Adrenal gland (tissue), 12 donors: ENCODE measurements around the gene SLC24A3. TPM values are rescaled to one million over a fixed set of nuclear protein-coding genes. Genes with fewer than 3 reads are reported as not detected.

Source experiments
- DNase-seq, 7 donors: peaks; one replicate each; pipeline ENCODE4 v3.0.0-alpha.2; 2019 to 2020
- H3K27ac ChIP-seq, 5 donors: fragments of 200-600 bp; sonication (generic) in 4 of 5; 1 replicate in 3 of 5; 2 replicates in 2 of 5; pipeline versions ENCODE4 v1.5.1 to v1.8.0; 2016 to 2020; ENCODE audit warnings: mild to moderate bottlenecking in 1 of 5
- H3K27me3 ChIP-seq: fragments of 200-600 bp; 2 replicates; pipeline ENCODE4 v1.8.0; 2021
- H3K36me3 ChIP-seq, 2 donors: fragments of 200-600 bp; replicated peaks in 1 of 2; 1 replicate in 1 of 2; 2 replicates in 1 of 2; pipeline versions ENCODE4 v1.5.1 to v1.8.0; 2018 to 2022
- H3K4me1 ChIP-seq, 2 donors: fragments of 200-600 bp; replicated peaks in 1 of 2; 1 replicate in 1 of 2; 2 replicates in 1 of 2; pipeline versions ENCODE4 v1.5.1 to v1.8.0; 2018 to 2021
- H3K4me3 ChIP-seq, 4 donors: fragments of 200-600 bp; sonication (generic) in 3 of 4; one replicate each; pipeline ENCODE4 v1.5.1; 2016 to 2018
- H3K9me3 ChIP-seq, 3 donors: fragments of 200-600 bp; sonication (generic) in 1 of 3; replicated peaks in 1 of 3; 1 replicate in 2 of 3; 2 replicates in 1 of 3; pipeline versions ENCODE4 v1.5.1 to v1.8.0; 2016 to 2021
- CTCF ChIP-seq, 6 experiments: fragments of 450-650 bp in 4 of 6; fragments of 200-600 bp in 2 of 6; sonication (generic) in 1 of 6; IDR thresholded peaks; 1 replicate in 5 of 6; 2 replicates in 1 of 6; pipeline versions ENCODE4 v1.5.1 to v1.8.0; 2016 to 2021; ENCODE audit warnings: antibody characterized with exemption in 6 of 6, mild to moderate bottlenecking in 2 of 6, moderate library complexity in 1 of 6
- POLR2A ChIP-seq, 2 donors: fragments of 450-650 bp; IDR thresholded peaks; one replicate each; pipeline ENCODE4 v1.6.1; 2017; ENCODE audit warnings: antibody characterized with exemption in 2 of 2, mild to moderate bottlenecking in 2 of 2, moderate library complexity in 1 of 2
- WGBS, 4 donors: extraction: QIAGEN DNeasy Blood & Tissue Kit in 2 of 4; methylation state at CpG; one replicate each; pipeline versions ENCODE4 v1.1.5 to v1.1.7; 2013 to 2017; 5-methylcytosine and 5-hydroxymethylcytosine counted together
- intact Hi-C, 2 donors: fragments of 100-400 bp; cut with DNase I; formaldehyde crosslinking; loops; one replicate each; pipeline versions ENCODE4 v1.14.1 to v1.15.0; 2022 to 2023
- polyA plus RNA-seq, 3 donors: library from polyadenylated mRNA; stranded (reverse); fragments of 200-250 nt in 2 of 3; fragments of 350-450 nt in 1 of 3; fragmentation: Illumina TruSeq in 1 of 3; extraction: RNeasy Lipid Tissue Mini Kit (QIAGEN cat#74804) in 1 of 3; gene quantifications; one replicate each; pipeline ENCODE4 v1.2.3, GENCODE V29; 2013 to 2014
- total RNA-seq, 9 donors: library from RNA; depleted of rRNA in 4 of 9; stranded (reverse); fragments of >200 nt in 4 of 9; fragments of 120-200 nt in 1 of 9; fragmentation: NEBNext Ultra II Directional in 1 of 9; extraction: Animal tissue kit (Norgen Biotek cat#: 25700) in 1 of 9; gene quantifications; one replicate each; pipeline versions ENCODE4 v1.1.0 to v1.2.4, GENCODE V29; 2013 to 2023
- donor health status: healthy with polysubstance abuse.
- donor health status: Bipolar disorder and iron deficiency.
- donor health status: DM: yes; HTN: yes; CAD: no.
- donor health status: DM: no; HTN: no; CAD: no.
- donor health status: DM: no; HTN: no; CAD: no.
- donor health status: DM: yes; HTN: yes; CAD: no.

Gene SLC24A3
- total and polyA plus RNA-seq, 12 donors, result 0.89 to 44.4 (median 2.7) TPM

- WGBS, 4 donors, result 85 to 95% (median 92%) methylated on average over 3 of the region's 3 CpGs
Measured at GRCh38 chr20:19745106-19745505, 532.7 kb downstream of the SLC24A3 start.

GRCh38 chr20:19745584-19745983 is 533.1 kb downstream of the SLC24A3 start:
- no peak for DNase-seq
- WGBS, 4 donors, result 56 to 64% (median 60%) methylated on average over 1 of the region's 1 CpG
- TF ChIP-seq CTCF (IDR thresholded peaks at IDR 0.05) (no peak), POLR2A (IDR thresholded peaks at IDR 0.05) (no peak)
- no peaks in the 10 kb centered on the region for H3K36me3 ChIP-seq
- H3K27ac ChIP-seq, result no peak overlapping the region
- intact Hi-C loops, result no loop called here
- H3K4me3 ChIP-seq, result no peak overlapping the region
- no peaks in the 10 kb centered on the region for H3K4me1 ChIP-seq
- H3K9me3 ChIP-seq, result no peaks in the 10 kb centered on the region
- H3K27me3 ChIP-seq, result no peaks in the 10 kb centered on the region

More at GRCh38 chr20:19745106-19745505, 532.7 kb downstream of the SLC24A3 start:
- Histone ChIP-seq H3K27ac (no peak overlapping the region), H3K36me3 (no peaks in the 10 kb centered on the region), H3K27me3 (no peaks in the 10 kb centered on the region), H3K4me1 (no peaks in the 10 kb centered on the region), H3K9me3 (no peaks in the 10 kb centered on the region), H3K4me3 (no peak overlapping the region)
- DNase-seq, result no peak
- intact Hi-C loops, result no loop called here
- no peak for TF ChIP-seq CTCF (IDR thresholded peaks at IDR 0.05)
- no peak for TF ChIP-seq POLR2A (IDR thresholded peaks at IDR 0.05)

- no peak overlapping the region for H3K27ac ChIP-seq
- H3K4me1 ChIP-seq, result no peaks in the 10 kb centered on the region
- H3K9me3 ChIP-seq, result no peaks in the 10 kb centered on the region
- TF ChIP-seq CTCF (IDR thresholded peaks at IDR 0.05) (no peak), POLR2A (IDR thresholded peaks at IDR 0.05) (no peak)
- no peak overlapping the region for H3K4me3 ChIP-seq
- 93 to 100% (median 95%) methylated on average over 1 of the region's 1 CpG for WGBS, 4 donors
- H3K27me3 ChIP-seq, result no peaks in the 10 kb centered on the region
- DNase-seq, result no peak
- H3K36me3 ChIP-seq, result no peaks in the 10 kb centered on the region
- intact Hi-C loops, result no loop called here
Measured at GRCh38 chr20:19746396-19746795, 534.0 kb downstream of the SLC24A3 start.

- TF ChIP-seq POLR2A (IDR thresholded peaks at IDR 0.05) (no peak), CTCF (IDR thresholded peaks at IDR 0.05) (no peak)
- no peaks in the 10 kb centered on the region for H3K27me3 ChIP-seq
- DNase-seq, result no peak
- no peaks in the 10 kb centered on the region for H3K36me3 ChIP-seq
- H3K27ac ChIP-seq, result no peak overlapping the region
- WGBS, 4 donors, result 84 to 94% (median 88%) methylated on average over 4 of the region's 4 CpGs
- no peaks in the 10 kb centered on the region for H3K9me3 ChIP-seq
- no peak overlapping the region for H3K4me3 ChIP-seq
- intact Hi-C loops, result no loop called here
- H3K4me1 ChIP-seq, result no peaks in the 10 kb centered on the region
Measured at GRCh38 chr20:19747903-19748302, 535.5 kb downstream of the SLC24A3 start.
